ENCODE results near the gene SOBP. TPM values are rescaled to one million over a fixed set of nuclear protein-coding genes. Genes with fewer than 3 reads are reported as not detected.
"Not testable (repeated sequence)": the region's sequence is repeated elsewhere in the genome, so short reads cannot be mapped to it uniquely, and the experiment has no call there.

Gene SOBP
- total and polyA plus RNA-seq, 2 donors (not counting 3 experiments of a cell fraction or from before 2014, with no cell fraction given), result 0.35 to 6.6 TPM

DNA sequence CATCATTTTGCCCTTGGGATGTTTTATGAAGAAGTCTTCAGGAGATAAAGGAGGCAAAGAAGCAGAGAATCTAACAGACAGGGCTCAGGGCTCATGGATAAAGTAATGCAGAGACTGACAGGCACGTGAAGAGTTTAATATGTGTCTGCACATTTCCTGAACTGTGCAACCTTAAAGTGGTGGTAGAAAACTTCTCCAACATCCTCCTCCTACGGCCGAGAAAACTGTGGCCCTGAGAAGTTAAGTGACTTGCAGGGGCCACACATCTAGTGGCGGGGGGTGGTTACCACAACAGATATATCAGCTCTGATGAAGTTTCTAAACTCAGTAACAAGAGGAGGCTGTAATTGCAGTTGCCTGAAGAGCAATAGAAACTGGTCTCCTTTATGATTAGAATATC lies 61.0 kb downstream of the SOBP start:
- Histone ChIP-seq H3K9me1 (replicated peaks; ENCODE audit: control insufficient read depth, extremely low read depth, insufficient read depth, low read length) (no peaks in the 10 kb centered on the region), H3K4me1 (ENCODE audit: control insufficient read depth, extremely low read depth, insufficient read depth, low read length) (no peaks in the 10 kb centered on the region), H3K27me3 (ENCODE audit: control insufficient read depth in 2 of 2, insufficient read depth in 2 of 2, low read length in 2 of 2) (no peaks in the 10 kb centered on the region), H3K79me2 (ENCODE audit: control insufficient read depth, insufficient read depth, low read length) (no peaks in the 10 kb centered on the region), H3K9me3 (replicated peaks; ENCODE audit: control insufficient read depth, insufficient read depth, low read length) (no peaks in the 10 kb centered on the region), H4K20me1 (replicated peaks; ENCODE audit: control insufficient read depth, extremely low read depth, insufficient read depth, low read length) (no peaks in the 10 kb centered on the region), H3K4me3 (replicated peaks in 1 of 3; ENCODE audit: insufficient read depth in 1 of 3, low read depth in 1 of 3, low read length in 3 of 3) (no peak overlapping the region), H3K36me3 (ENCODE audit: control insufficient read depth in 2 of 2, extremely low read depth in 1 of 2, insufficient read depth in 2 of 2, low read length in 2 of 2) (no peaks in the 10 kb centered on the region), H3K4me2 (ENCODE audit: insufficient read depth, low read length) (no peak overlapping the region), H3K9ac (replicated peaks; ENCODE audit: extremely low read depth, insufficient read depth, low read length) (no peak overlapping the region), H3K27ac (ENCODE audit: insufficient read depth, low read depth, low read length) (no peak overlapping the region), H2AFZ (ENCODE audit: low read depth, low read length) (no peak overlapping the region)
- TF ChIP-seq POLR2A (IDR thresholded peaks at IDR 0.05; ENCODE audit: low read depth, low read length), result no peak
- no peak for TF ChIP-seq JUN (IDR thresholded peaks at IDR 0.05; ENCODE audit: borderline replicate concordance, insufficient read depth, insufficient read length, low read depth)
- TF ChIP-seq, protein P1, sequence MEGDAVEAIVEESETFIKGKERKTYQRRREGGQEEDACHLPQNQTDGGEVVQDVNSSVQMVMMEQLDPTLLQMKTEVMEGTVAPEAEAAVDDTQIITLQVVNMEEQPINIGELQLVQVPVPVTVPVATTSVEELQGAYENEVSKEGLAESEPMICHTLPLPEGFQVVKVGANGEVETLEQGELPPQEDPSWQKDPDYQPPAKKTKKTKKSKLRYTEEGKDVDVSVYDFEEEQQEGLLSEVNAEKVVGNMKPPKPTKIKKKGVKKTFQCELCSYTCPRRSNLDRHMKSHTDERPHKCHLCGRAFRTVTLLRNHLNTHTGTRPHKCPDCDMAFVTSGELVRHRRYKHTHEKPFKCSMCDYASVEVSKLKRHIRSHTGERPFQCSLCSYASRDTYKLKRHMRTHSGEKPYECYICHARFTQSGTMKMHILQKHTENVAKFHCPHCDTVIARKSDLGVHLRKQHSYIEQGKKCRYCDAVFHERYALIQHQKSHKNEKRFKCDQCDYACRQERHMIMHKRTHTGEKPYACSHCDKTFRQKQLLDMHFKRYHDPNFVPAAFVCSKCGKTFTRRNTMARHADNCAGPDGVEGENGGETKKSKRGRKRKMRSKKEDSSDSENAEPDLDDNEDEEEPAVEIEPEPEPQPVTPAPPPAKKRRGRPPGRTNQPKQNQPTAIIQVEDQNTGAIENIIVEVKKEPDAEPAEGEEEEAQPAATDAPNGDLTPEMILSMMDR (IDR thresholded peaks at IDR 0.05; ENCODE audit: extremely low read depth in 1 of 2, insufficient read depth in 1 of 2, low read depth in 1 of 2, low read length in 2 of 2), result no peak
- no peak for TF ChIP-seq GATA2 (IDR thresholded peaks at IDR 0.05; ENCODE audit: insufficient read depth, insufficient read length, low read depth, low read length)
- TF ChIP-seq POLR2AphosphoS5 (IDR thresholded peaks at IDR 0.05; ENCODE audit: insufficient read depth, low read depth, low read length), result no peak
- TF ChIP-seq MYC (IDR thresholded peaks at IDR 0.05; ENCODE audit: low read depth, low read length), result no peak
- TF ChIP-seq, protein P2, sequence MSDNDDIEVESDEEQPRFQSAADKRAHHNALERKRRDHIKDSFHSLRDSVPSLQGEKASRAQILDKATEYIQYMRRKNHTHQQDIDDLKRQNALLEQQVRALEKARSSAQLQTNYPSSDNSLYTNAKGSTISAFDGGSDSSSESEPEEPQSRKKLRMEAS (IDR thresholded peaks at IDR 0.05; ENCODE audit: insufficient read depth, insufficient read length), result no peak
- no peak for TF ChIP-seq FOS (IDR thresholded peaks at IDR 0.05; ENCODE audit: borderline replicate concordance, insufficient read depth, low read length)
- TF ChIP-seq EZH2 (IDR thresholded peaks at IDR 0.05; ENCODE audit: borderline replicate concordance, low read depth, low read length, severe bottlenecking), result no peak
- ChIA-PET CTCF (no interaction called here), POLR2A (no interaction called here)
- FAIRE-seq (no peak), DNase-seq (ENCODE audit: low read depth, low spot score) (no peak)
- dilution Hi-C loops (cut with MboI; ENCODE audit: extremely low pct_ligation_motif_present, low sequenced_read_pairs), result no loop called here
- intact Hi-C loops (cut with micrococcal nuclease), result no loop called here
- no TSS peak for BruUV-seq (replicated peaks)

DNA sequence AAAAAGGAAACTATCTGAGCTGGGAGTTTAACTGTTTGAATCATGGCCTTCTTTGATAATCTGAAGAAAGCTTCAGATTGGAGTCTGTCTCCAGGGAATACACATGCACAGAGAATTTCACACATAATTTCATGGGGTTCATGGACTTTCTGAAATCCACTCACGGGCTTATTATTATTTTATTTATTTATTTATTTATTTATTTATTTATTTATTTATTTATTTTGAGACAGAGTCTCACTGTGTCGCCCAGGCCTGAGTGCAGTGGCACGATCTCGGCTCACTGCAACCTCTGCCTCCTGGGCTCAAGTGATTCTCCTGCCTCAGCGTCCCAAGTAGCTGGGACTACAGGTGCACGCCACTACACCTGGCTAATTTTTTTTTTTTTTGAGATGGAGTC lies 63.2 kb downstream of the SOBP start:
- H3K27ac ChIP-seq (ENCODE audit: insufficient read depth, low read depth, low read length); DNase-seq (ENCODE audit: low read depth, low spot score); intact Hi-C loops (cut with micrococcal nuclease); H3K36me3 ChIP-seq (ENCODE audit: control insufficient read depth in 2 of 2, extremely low read depth in 1 of 2, insufficient read depth in 2 of 2, low read length in 2 of 2); H3K4me2 ChIP-seq (ENCODE audit: insufficient read depth, low read length); H3K27me3 ChIP-seq (ENCODE audit: control insufficient read depth in 2 of 2, insufficient read depth in 2 of 2, low read length in 2 of 2); H4K20me1 ChIP-seq (replicated peaks; ENCODE audit: control insufficient read depth, extremely low read depth, insufficient read depth, low read length); BruUV-seq (replicated peaks); dilution Hi-C loops (cut with MboI; ENCODE audit: extremely low pct_ligation_motif_present, low sequenced_read_pairs); H3K4me1 ChIP-seq (ENCODE audit: control insufficient read depth, extremely low read depth, insufficient read depth, low read length); H3K9ac ChIP-seq (replicated peaks; ENCODE audit: extremely low read depth, insufficient read depth, low read length); FAIRE-seq; H3K9me3 ChIP-seq (replicated peaks; ENCODE audit: control insufficient read depth, insufficient read depth, low read length); POLR2A ChIA-PET; H3K4me3 ChIP-seq (replicated peaks in 1 of 3; ENCODE audit: insufficient read depth in 1 of 3, low read depth in 1 of 3, low read length in 3 of 3); H3K9me1 ChIP-seq (replicated peaks; ENCODE audit: control insufficient read depth, extremely low read depth, insufficient read depth, low read length); H2AFZ ChIP-seq (ENCODE audit: low read depth, low read length); H3K79me2 ChIP-seq (ENCODE audit: control insufficient read depth, insufficient read depth, low read length): not testable (repeated sequence)
- CTCF ChIA-PET, result interaction anchor here (2.0 to 2.2 kb wide), 2 partner anchors 9 to 17 kb away, joined by 6 to 8 read pairs; no protein-coding TSS in a partner anchor
